Vagina (tissue), 2 donors: ENCODE data around the gene BRD8. TPM values are rescaled to one million over a fixed set of nuclear protein-coding genes. Genes with fewer than 3 reads are reported as not detected.
"Not testable (repeated sequence)": the region's sequence is repeated elsewhere in the genome, so short reads cannot be mapped to it uniquely, and the experiment has no call there.

ENCODE experiments used
- DNase-seq, 2 donors: peaks; one replicate each; pipeline ENCODE4 v3.0.0-alpha.2; 2017; ENCODE audit errors: extremely low spot score in 2 of 2
- H3K27ac ChIP-seq: fragments of 200-600 bp; sonication (generic); one replicate; pipeline ENCODE4 v1.5.1; 2019
- H3K27me3 ChIP-seq: fragments of 200-600 bp; sonication (generic); one replicate; pipeline ENCODE4 v1.5.1; 2019
- H3K36me3 ChIP-seq, 2 donors: fragments of 200-600 bp; sonication (generic); one replicate each; pipeline ENCODE4 v1.5.1; 2017 to 2019
- H3K4me1 ChIP-seq: fragments of 200-600 bp; sonication (generic); one replicate; pipeline ENCODE4 v1.5.1; 2019
- H3K4me3 ChIP-seq, 2 donors: fragments of 200-600 bp; sonication (generic); 1 replicate in 1 of 2; 2 replicates in 1 of 2; pipeline ENCODE4 v1.5.1; 2016 to 2019
- H3K9me3 ChIP-seq: fragments of 200-600 bp; sonication (generic); one replicate; pipeline ENCODE4 v1.5.1; 2019
- CTCF ChIP-seq, 3 experiments: fragments of 450-650 bp in 2 of 3; fragments of 200-600 bp in 1 of 3; sonication (generic) in 1 of 3; IDR thresholded peaks; one replicate each; pipeline ENCODE4 v1.5.1; 2017 to 2019; ENCODE audit warnings: antibody characterized with exemption in 3 of 3, mild to moderate bottlenecking in 2 of 3, moderate library complexity in 2 of 3
- POLR2A ChIP-seq, 2 donors: fragments of 450-650 bp; IDR thresholded peaks; one replicate each; pipeline ENCODE4 v1.6.1; 2017; ENCODE audit warnings: antibody characterized with exemption in 2 of 2, mild to moderate bottlenecking in 2 of 2, moderate library complexity in 2 of 2
- POLR2AphosphoS5 ChIP-seq, 2 donors: sonication (generic); formaldehyde crosslinking; IDR thresholded peaks; one replicate each; pipeline ENCODE4 v1.9.0; 2017; ENCODE audit warnings: antibody characterized with exemption in 2 of 2, mild to moderate bottlenecking in 2 of 2, low read depth in 1 of 2; ENCODE audit not compliant: insufficient read depth in 1 of 2
- intact Hi-C: fragments of 100-400 bp; cut with DNase I; formaldehyde crosslinking; loops from one replicate; pipeline ENCODE4 v1.15.1; 2023
- total RNA-seq: library from RNA; depleted of rRNA; stranded (reverse); fragments of >200 nt; gene quantifications from one replicate; pipeline ENCODE4 v1.2.3, GENCODE V29; 2016

Gene BRD8
- total RNA-seq, 1 donor from 2014 or later, result 34.6 TPM

GRCh38 chr5:138216799-138217198, 38.4 kb upstream of the BRD8 start:
- peaks cover 8% of the 10 kb centered on the region for H3K4me1 ChIP-seq
- no peaks in the 10 kb centered on the region for H3K9me3 ChIP-seq
- intact Hi-C loops, result no loop called here
- TF ChIP-seq POLR2A (IDR thresholded peaks at IDR 0.05) (no peak), CTCF (IDR thresholded peaks at IDR 0.05) (no peak), POLR2AphosphoS5 (IDR thresholded peaks at IDR 0.05; ENCODE audit: insufficient read depth in 1 of 2, low read depth in 1 of 2) (no peak)
- no peaks in the 10 kb centered on the region for H3K36me3 ChIP-seq
- no peak overlapping the region for H3K4me3 ChIP-seq
- no peak for DNase-seq
- H3K27me3 ChIP-seq, result no peaks in the 10 kb centered on the region
- no peak overlapping the region for H3K27ac ChIP-seq

- TF ChIP-seq CTCF (IDR thresholded peaks at IDR 0.05) (no peak), POLR2A (IDR thresholded peaks at IDR 0.05) (peak in 1 of 2 donors; percentile 32), POLR2AphosphoS5 (IDR thresholded peaks at IDR 0.05; ENCODE audit: insufficient read depth in 1 of 2, low read depth in 1 of 2) (peak; percentile 86 to 96)
- Histone ChIP-seq H3K27me3 (no peaks in the 10 kb centered on the region), H3K4me3 (peak within 1 kb of the TSS; percentile 91 to 97), H3K36me3 (no peaks in the 10 kb centered on the region), H3K27ac (peak within 1 kb of the TSS; percentile 78), H3K4me1 (peaks cover 18% of the 10 kb centered on the region), H3K9me3 (no peaks in the 10 kb centered on the region)
- peak in 1 of 2 donors; percentile 97 for DNase-seq
- intact Hi-C loops, result no loop called here
These were observed 35.0 kb upstream of the BRD8 start, which contains the start of gene CDC23 for GRCh38 chr5:138213161-138214029. CDC23 (minus strand) TSS chr5:138213323; CDS start chr5:138213312, 11 bp downstream.

- TF ChIP-seq CTCF (IDR thresholded peaks at IDR 0.05), result no peak
- no peak for TF ChIP-seq POLR2A (IDR thresholded peaks at IDR 0.05)
- no peak for TF ChIP-seq POLR2AphosphoS5 (IDR thresholded peaks at IDR 0.05; ENCODE audit: insufficient read depth in 1 of 2, low read depth in 1 of 2)
- Histone ChIP-seq H3K4me3 (peak overlapping the region; percentile 91 to 97), H3K27me3 (no peaks in the 10 kb centered on the region), H3K36me3 (no peaks in the 10 kb centered on the region), H3K27ac (peak overlapping the region; percentile 78), H3K9me3 (no peaks in the 10 kb centered on the region), H3K4me1 (peaks cover 18% of the 10 kb centered on the region)
- intact Hi-C loops, result no loop called here
- no peak for DNase-seq
These were observed 34.4 kb upstream of the BRD8 start for GRCh38 chr5:138212828-138213160.

DNA sequence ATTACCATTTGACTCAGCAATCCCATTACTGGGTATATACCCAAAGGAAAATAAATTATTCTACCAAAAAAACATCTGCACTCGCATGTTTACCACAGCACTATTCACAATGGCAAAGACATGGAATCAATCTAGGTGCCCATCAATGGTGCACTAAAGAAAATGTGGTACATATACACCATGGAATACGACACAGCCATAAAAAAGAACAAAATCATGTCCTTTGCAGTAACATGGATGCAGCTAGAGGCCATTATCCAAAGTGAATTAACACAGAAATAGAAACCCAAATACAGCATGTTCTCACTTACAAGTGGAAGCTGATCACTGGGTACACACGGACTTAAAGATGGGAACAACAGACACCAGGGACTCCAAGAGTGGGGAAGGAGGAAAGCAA, 32.6 kb upstream of the BRD8 start:
- TF ChIP-seq POLR2A (IDR thresholded peaks at IDR 0.05), result no peak
- no peak for TF ChIP-seq POLR2AphosphoS5 (IDR thresholded peaks at IDR 0.05; ENCODE audit: insufficient read depth in 1 of 2, low read depth in 1 of 2)
- TF ChIP-seq CTCF (IDR thresholded peaks at IDR 0.05), result no peak
- Histone ChIP-seq H3K4me3 (no peak overlapping the region), H3K4me1 (peaks cover 18% of the 10 kb centered on the region), H3K27me3 (no peaks in the 10 kb centered on the region), H3K9me3 (no peaks in the 10 kb centered on the region), H3K36me3 (peaks cover 0 to 3% of the 10 kb centered on the region in 2 donors), H3K27ac (no peak overlapping the region)
- intact Hi-C loops, result no loop called here
- DNase-seq, result no peak

DNA sequence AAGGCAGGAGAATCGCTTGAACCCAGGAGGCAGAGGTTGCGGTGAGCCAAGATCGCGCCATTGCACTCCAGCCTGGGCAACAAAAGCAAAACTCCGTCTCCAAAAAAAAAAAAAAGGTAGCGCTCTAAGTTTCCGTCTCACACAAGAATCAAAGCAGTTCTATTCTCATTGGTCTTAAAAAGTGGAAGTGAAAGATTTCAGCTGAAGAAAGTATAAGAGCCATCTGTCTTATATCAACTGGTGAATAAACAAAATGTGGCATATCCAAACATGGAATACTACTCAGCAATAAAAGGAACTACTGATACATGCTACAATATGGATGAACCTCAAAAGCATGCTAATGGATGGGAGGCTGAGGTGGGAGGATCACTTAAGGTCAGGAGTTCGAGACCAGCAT, 15.4 kb upstream of the BRD8 start:
- H3K4me1 ChIP-seq, H3K4me3 ChIP-seq, intact Hi-C loops, H3K9me3 ChIP-seq, H3K27me3 ChIP-seq, H3K27ac ChIP-seq, DNase-seq: not testable (repeated sequence)
- H3K36me3 ChIP-seq, result peaks cover 0 to 73% of the 10 kb centered on the region in 2 donors
